Activated CD8-positive, alpha-beta memory T cell treated with anti-CD3 and anti-CD28 coated beads, Interleukin-2, amount 50 U/mL, for 48 hours (primary cell): Measurements from ENCODE around the gene RAB31.
"Not testable (repeated sequence)": the region's sequence is repeated elsewhere in the genome, so short reads cannot be mapped to it uniquely, and the experiment has no call there.

Source experiments
- DNase-seq: peaks from one replicate; pipeline ENCODE4 v3.0.0-alpha.2; 2020

Gene RAB31

GRCh38 chr18:9848170-9848879 is 140.2 kb downstream of the RAB31 start:
- no peak for DNase-seq

- no peak for DNase-seq
Measured at GRCh38 chr18:9849407-9850283, 141.5 kb downstream of the RAB31 start.

- DNase-seq: no peak
Measured at GRCh38 chr18:9850309-9850708, 142.2 kb downstream of the RAB31 start.

GRCh38 chr18:9851511-9851910 is 143.4 kb downstream of the RAB31 start:
- no peak for DNase-seq

- DNase-seq: no peak
Measured at GRCh38 chr18:9852266-9853081, 144.4 kb downstream of the RAB31 start.

- no peak for DNase-seq
Measured at GRCh38 chr18:9854801-9855676, 146.9 kb downstream of the RAB31 start.

GRCh38 chr18:9855681-9856080 is 147.6 kb downstream of the RAB31 start:
- no peak for DNase-seq

GRCh38 chr18:9856092-9856491 is 148.0 kb downstream of the RAB31 start:
- DNase-seq: no peak

GRCh38 chr18:9857479-9857998 is 149.4 kb downstream of the RAB31 start:
- DNase-seq: not testable (repeated sequence)

GRCh38 chr18:9858642-9859041 is 150.5 kb downstream of the RAB31 start:
- no peak for DNase-seq

GRCh38 chr18:9859232-9859631 is 151.1 kb downstream of the RAB31 start:
- no peak for DNase-seq

GRCh38 chr18:9860682-9861081 is 152.6 kb downstream of the RAB31 start:
- DNase-seq: no peak

GRCh38 chr18:9861157-9861556 is 153.1 kb downstream of the RAB31 start:
- no peak for DNase-seq

GRCh38 chr18:9861933-9862332 is 153.8 kb downstream of the RAB31 start:
- DNase-seq: no peak

GRCh38 chr18:9862686-9863085 is 154.6 kb downstream of the RAB31 start:
- no peak for DNase-seq

GRCh38 chr18:9863282-9863681 is 155.2 kb downstream of the RAB31 start:
- no peak for DNase-seq

GRCh38 chr18:9865764-9866490 is 157.8 kb downstream of the RAB31 start:
- DNase-seq: no peak

- no peak for DNase-seq
Measured at GRCh38 chr18:9866627-9867026, 158.5 kb downstream of the RAB31 start.

- DNase-seq: no peak
Measured at GRCh38 chr18:9867071-9867594, 159.0 kb downstream of the RAB31 start.

GRCh38 chr18:9868857-9869714 is 161.0 kb downstream of the RAB31 start:
- DNase-seq: no peak
